ENCODE measurements around the gene LRRC8C.

The LRRC8C gene

DNA sequence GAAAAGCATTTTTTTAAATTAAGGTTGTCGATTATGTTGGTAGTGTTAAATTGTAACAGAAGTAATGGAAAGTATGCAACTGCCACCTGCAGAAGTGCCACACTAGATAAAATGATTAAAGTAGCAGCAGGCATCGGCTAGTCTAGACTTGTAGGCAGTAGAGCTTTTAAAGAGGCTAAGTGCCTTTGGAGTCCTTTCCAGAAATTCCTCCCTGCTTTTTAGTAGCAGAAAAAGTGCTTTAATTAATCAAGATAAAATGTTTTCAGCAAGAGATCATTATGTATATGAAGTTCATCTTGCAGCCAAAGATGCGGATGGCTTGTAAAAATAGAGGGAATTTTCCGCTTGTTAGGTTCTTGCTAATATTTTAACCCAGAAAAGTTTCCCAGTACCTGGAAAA is 100.8 kb downstream of the LRRC8C start:
- Mint-ChIP-seq H3K27me3 (no peaks in the 10 kb centered on the region), H3K4me3 (no peak overlapping the region), H3K27ac (no peak overlapping the region), H3K4me1 (peaks cover 4% of the 10 kb centered on the region), H3K36me3 (no peaks in the 10 kb centered on the region), H3K9me3 (no peaks in the 10 kb centered on the region)
- no peak for ATAC-seq

DNA sequence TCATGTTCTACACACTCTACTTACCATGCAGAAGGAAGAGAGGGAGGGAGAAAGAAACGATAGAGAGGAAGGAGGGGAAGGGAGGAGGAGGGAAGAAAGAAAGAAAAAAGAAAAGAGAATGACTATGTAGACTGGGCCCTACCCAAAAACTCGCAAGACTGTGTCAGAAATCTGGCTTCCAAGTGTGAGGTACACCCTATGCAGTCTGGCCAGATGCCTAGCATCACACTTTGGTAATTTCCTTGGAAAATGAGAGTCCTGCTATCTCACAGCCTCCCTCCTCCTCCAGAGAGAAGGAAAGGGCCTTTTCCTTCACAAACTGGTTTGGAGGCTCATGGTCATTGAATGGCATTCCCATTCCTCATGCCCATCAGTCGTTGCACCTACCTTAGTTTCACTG is 101.5 kb downstream of the LRRC8C start:
- H3K9me3 Mint-ChIP-seq, result no peaks in the 10 kb centered on the region
- ATAC-seq, result no peak
- peaks cover 8% of the 10 kb centered on the region for H3K4me1 Mint-ChIP-seq
- H3K36me3 Mint-ChIP-seq, result no peaks in the 10 kb centered on the region
- H3K4me3 Mint-ChIP-seq, result no peak overlapping the region
- H3K27me3 Mint-ChIP-seq, result no peaks in the 10 kb centered on the region
- H3K27ac Mint-ChIP-seq, result no peak overlapping the region

DNA sequence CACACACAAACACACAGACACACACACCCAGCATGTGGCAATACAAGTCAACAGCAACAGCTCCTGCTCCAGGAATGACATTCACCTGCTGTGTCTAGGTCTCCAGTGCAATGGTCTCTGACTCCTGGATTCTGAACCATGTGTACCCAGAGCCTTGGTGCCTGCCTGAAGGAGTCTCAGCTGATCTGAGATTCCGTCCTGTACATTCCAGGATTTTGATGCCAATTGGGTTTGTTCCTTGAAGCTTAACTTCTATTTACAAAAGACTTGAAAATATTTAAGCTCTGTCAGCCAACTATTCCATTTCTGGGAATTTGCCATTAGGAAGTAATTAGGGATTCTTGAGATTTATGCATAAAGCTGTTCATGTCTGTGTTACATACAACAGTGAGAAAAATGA is 102.6 kb downstream of the LRRC8C start:
- H3K36me3 Mint-ChIP-seq, result no peaks in the 10 kb centered on the region
- peaks cover 13% of the 10 kb centered on the region for H3K4me1 Mint-ChIP-seq
- H3K27me3 Mint-ChIP-seq, result no peaks in the 10 kb centered on the region
- H3K9me3 Mint-ChIP-seq, result no peaks in the 10 kb centered on the region
- H3K27ac Mint-ChIP-seq, result no peak overlapping the region
- no peak overlapping the region for H3K4me3 Mint-ChIP-seq
- ATAC-seq, result no peak

DNA sequence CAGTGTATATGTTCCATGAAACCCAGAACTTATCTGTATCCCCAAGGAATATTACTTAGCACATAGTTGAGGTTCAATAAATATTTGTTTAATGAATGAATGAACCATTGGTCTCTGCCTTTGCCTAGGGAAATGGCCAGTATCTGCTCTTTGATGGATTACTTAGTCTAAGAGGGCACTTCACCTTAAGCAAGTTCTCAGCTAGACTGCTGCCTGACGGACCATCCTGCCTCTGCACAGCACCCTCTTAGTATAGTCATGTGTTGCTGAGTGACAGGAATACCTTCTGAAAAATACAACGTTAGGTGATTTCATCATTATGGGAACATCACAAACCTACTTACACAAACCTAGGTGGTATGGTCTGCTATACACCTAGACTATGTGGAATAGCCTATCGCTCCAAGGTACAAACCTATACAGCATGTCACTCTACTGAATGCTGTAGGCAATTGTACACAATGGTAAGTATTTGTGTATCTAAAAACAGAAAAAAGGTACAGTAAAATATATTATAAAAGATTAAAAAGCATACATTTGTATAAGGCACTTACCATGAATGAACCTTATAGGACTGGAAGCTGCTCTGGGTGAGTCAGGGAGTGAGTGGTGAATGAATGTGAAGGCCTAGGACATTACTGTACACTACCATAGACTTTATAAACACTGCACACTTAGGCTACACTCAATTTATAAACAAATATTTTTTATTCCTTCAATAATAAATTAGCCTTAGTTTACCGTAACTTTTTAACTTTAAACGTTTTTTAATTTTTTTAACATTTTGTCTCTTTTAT is 104.2 kb downstream of the LRRC8C start:
- ATAC-seq, result no peak
- H3K4me1 Mint-ChIP-seq, result peaks cover 13% of the 10 kb centered on the region
- H3K9me3 Mint-ChIP-seq, result no peaks in the 10 kb centered on the region
- H3K27me3 Mint-ChIP-seq, result no peaks in the 10 kb centered on the region
- no peaks in the 10 kb centered on the region for H3K36me3 Mint-ChIP-seq
- no peak overlapping the region for H3K4me3 Mint-ChIP-seq
- no peak overlapping the region for H3K27ac Mint-ChIP-seq

DNA sequence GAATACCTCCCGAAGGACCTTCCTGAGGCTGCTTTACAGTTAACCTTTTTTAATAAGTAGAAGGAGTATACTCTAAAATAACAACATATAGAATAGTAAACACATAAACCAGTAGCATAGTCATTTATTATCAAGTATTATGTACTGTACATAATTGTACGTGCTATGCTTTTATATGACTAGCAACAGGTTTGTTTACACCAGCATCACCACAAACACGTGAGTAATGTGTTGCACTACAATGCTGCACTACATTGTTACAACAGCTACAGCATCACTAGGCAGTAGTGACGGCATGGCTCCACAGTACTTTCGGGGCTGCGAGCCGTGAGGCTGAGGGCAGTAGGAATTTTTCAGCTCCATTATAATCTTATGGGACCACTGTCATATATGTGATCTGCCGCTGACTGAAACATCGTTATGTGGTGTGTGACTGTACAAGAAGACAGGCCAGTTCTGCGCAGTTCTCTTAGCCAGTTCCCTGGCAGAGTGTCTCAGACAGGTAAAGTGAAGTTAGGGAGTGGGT is 105.1 kb downstream of the LRRC8C start:
- ATAC-seq, result no peak
- Mint-ChIP-seq H3K9me3 (no peaks in the 10 kb centered on the region), H3K4me3 (no peak overlapping the region), H3K36me3 (no peaks in the 10 kb centered on the region), H3K4me1 (peaks cover 13% of the 10 kb centered on the region), H3K27ac (no peak overlapping the region), H3K27me3 (no peaks in the 10 kb centered on the region)

DNA sequence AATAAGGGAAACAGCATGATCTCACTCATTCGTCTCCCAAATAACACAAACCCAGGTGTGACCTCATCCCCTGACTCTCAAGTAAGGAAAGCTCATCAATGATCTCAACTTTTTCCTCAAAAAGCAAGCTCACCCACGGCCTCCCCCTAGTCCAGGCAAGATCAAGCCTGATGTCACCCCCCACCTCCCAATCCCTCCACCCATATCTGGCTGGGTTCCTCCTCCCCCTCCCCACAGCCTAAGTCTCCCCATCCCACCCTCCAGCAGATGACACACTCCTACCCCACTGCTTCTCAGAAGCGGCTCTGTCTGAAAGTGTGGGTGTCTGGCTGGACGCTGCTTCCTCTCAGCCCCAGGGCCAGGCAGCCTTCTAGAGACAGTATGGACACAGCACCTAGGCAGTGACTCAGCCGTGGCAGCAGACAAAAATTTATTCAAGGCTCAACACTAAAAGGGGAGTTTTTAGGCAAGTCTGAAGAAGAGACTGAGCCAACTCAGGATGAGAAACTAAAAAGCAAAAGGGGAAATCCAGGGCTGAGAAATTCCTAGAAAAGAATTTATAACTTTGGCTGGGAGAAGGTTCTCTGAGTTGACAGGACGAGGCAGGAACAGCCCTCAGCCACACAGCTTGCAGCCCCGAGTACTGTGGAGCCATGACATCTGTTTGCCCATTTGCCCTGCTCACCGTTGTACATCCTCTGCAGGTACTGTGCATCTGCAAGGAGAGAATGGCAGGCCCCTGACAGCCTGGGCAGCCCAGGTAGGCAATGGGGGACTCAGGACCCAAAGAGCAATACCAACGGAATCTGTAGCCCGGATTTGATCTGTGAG is 106.3 kb downstream of the LRRC8C start:
- Mint-ChIP-seq H3K4me3 (peak overlapping the region; percentile 53), H3K9me3 (no peaks in the 10 kb centered on the region), H3K36me3 (no peaks in the 10 kb centered on the region), H3K27ac (peak overlapping the region; percentile 67), H3K4me1 (peaks cover 13% of the 10 kb centered on the region), H3K27me3 (no peaks in the 10 kb centered on the region)
- peak; percentile 82 for ATAC-seq

DNA sequence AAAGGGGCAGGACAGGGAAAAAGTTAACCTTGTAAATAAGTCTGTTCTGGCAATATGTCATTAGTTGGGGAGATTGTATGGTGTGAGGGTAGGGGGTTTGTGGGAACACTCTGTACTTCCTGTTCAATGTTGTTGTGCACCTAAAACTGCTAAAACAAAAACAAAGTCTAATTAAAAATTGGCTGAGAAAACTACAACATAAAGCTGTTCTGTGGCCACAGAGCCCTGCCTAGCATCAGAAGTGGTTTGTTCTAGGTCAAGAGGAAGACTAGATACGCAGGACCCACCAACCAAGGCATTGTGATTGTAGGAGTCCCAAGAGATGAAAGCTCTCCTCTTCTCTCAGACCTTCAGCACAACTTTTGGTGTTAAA is 106.9 kb downstream of the LRRC8C start:
- Mint-ChIP-seq H3K36me3 (no peaks in the 10 kb centered on the region), H3K9me3 (no peaks in the 10 kb centered on the region), H3K4me1 (peaks cover 13% of the 10 kb centered on the region), H3K4me3 (no peak overlapping the region), H3K27me3 (no peaks in the 10 kb centered on the region), H3K27ac (peak overlapping the region; percentile 67)
- no peak for ATAC-seq

DNA sequence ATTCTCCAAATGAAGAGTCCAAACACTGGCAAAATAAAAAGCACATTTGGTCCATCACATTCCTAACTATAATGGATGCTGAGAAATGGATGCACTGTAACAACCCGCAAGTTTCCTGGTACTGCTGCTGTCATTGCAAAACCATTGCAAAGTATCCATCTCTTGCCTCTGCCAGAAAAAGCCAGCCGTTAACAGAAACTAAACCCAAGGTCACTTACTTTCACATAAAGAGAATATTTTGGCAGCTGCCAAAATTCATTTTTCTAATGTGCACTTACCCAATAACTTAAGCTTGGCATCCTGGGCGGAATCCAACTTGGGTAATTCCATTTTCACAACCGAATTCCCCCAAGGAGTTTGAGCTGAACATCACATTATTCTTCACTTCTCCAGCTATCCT is 110.9 kb downstream of the LRRC8C start:
- H3K4me1 Mint-ChIP-seq, result peaks cover 12% of the 10 kb centered on the region
- ATAC-seq, result no peak

DNA sequence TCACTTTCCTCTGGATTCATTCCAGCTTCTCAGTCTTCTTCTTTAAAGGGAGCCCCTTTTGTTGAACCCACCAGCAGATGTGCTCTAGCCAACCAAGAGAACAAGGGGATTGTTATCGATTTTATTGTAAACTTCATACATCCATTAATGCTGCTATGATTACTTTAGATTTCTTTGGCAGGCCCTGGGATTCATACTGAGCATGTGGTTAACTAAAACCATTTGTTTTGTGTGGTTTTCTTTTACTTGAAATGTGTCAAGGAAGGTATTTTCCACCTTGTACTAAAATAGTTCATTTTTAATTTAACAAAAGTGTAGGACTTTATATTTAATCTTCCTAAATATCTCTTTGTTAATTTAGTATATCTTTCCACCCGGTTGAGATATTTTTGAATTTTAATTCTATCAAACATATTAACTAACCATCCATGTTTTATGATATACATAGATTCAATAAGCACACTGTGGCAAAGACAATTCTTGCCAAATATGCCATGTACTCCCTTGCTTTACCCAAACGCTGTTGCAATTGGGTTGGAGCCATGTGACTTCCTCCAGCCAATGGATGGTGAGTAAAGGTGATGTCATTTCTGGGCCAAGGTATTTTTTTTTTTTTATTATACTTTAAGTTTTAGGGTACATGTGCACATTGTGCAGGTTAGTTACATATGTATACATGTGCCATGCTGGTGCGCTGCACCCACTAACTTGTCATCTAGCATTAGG is 113.7 kb downstream of the LRRC8C start:
- no peak overlapping the region for H3K4me3 Mint-ChIP-seq
- no peaks in the 10 kb centered on the region for H3K4me1 Mint-ChIP-seq
- ATAC-seq, result no peak
- no peak overlapping the region for H3K27ac Mint-ChIP-seq
- H3K27me3 Mint-ChIP-seq, result no peaks in the 10 kb centered on the region
- H3K9me3 Mint-ChIP-seq, result no peaks in the 10 kb centered on the region
- no peaks in the 10 kb centered on the region for H3K36me3 Mint-ChIP-seq

More for the DNA sequence above, 110.9 kb downstream of the LRRC8C start:
- H3K4me3 Mint-ChIP-seq, result no peak overlapping the region
- no peaks in the 10 kb centered on the region for H3K27me3 Mint-ChIP-seq
- H3K27ac Mint-ChIP-seq, result no peak overlapping the region
- H3K36me3 Mint-ChIP-seq, result no peaks in the 10 kb centered on the region
- H3K9me3 Mint-ChIP-seq, result no peaks in the 10 kb centered on the region

DNA sequence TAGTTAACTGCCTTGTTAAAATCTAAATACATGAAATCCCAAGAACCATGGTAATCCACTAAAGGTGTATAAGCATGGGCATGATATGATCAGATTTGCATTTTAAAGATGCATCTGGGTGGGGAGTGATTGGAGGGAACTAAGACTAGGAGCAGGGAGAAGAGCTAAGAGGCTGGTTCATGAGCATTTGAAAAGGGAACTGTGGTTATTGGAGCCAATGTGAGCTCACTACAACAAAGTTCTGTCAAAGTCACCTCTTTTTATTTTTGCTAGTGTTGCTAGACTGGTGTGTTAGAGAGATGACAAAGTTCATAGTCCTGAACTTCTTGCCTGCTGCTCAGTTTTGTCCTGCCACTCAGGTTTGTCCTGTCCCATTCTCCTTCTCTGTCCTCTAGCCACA is 120.8 kb downstream of the LRRC8C start:
- H3K36me3 Mint-ChIP-seq, result no peaks in the 10 kb centered on the region
- no peak for ATAC-seq
- H3K27me3 Mint-ChIP-seq, result no peaks in the 10 kb centered on the region
- H3K27ac Mint-ChIP-seq, result peak overlapping the region; percentile 8
- peaks cover 14% of the 10 kb centered on the region for H3K4me1 Mint-ChIP-seq
- H3K9me3 Mint-ChIP-seq, result no peaks in the 10 kb centered on the region
- no peak overlapping the region for H3K4me3 Mint-ChIP-seq

DNA sequence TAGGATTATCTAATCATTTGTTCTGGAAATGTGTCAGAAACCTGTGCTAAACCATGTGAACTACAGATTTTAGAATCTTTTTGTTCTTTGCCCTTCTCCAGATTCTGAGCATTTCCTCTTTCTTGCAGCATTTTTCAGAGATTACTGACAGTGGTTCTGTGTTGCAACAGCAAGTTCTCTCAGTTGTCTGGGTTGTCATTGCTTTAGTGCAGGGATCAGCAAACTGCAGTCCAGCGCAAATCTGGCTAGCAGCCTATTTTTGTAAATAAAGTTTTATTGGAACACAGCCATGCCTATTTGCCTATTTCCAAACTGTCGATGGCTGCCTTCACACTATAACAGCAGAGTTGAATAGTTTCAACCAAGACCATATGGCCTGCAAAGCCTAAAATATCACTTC is 121.6 kb downstream of the LRRC8C start:
- Mint-ChIP-seq H3K4me1 (peaks cover 14% of the 10 kb centered on the region), H3K36me3 (no peaks in the 10 kb centered on the region), H3K4me3 (no peak overlapping the region), H3K9me3 (no peaks in the 10 kb centered on the region), H3K27ac (peak overlapping the region; percentile 8), H3K27me3 (no peaks in the 10 kb centered on the region)
- ATAC-seq, result no peak

DNA sequence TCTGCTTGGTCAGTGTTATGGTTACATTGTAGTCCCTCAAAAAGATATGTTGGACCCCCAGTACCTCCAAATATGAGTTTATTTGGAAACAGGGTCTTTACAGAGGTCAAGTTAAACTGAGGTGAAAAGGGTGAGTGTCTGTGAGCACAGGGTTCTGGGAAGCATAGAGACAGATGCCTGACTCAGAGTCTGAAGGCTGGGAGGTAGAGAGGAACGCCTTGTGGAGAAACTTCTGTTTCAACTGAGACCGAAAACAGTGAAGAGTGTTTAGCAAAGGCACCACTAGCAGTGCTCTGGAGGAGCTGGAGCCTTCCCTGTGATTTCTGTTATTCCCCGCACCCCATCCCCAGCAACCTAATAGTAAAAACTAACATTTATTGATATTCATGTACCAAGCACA is 122.7 kb downstream of the LRRC8C start:
- no peak overlapping the region for H3K27ac Mint-ChIP-seq
- no peaks in the 10 kb centered on the region for H3K9me3 Mint-ChIP-seq
- no peaks in the 10 kb centered on the region for H3K27me3 Mint-ChIP-seq
- no peak overlapping the region for H3K4me3 Mint-ChIP-seq
- peaks cover 14% of the 10 kb centered on the region for H3K4me1 Mint-ChIP-seq
- no peak for ATAC-seq
- no peaks in the 10 kb centered on the region for H3K36me3 Mint-ChIP-seq

DNA sequence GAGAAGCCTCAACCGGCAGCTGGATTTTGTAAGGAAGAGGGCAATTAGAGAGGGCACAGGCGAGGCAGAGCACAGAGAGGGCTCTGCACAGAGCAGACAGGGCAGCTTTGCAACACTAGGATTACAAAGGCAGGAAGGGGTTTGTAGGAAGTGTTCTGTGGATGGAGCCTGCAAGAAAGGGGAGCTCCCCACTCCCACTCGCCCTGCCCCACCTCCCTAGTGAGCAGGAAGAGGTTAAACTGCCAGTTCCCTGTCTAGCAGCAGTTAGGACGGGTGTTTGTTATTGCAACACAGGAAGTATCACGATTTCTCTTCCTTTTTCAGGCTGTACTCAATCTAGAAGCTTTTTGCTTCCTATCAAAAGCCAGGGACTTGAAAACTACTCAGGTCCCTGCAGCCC is 124.6 kb downstream of the LRRC8C start:
- ATAC-seq, result peak; percentile 62
- Mint-ChIP-seq H3K9me3 (no peaks in the 10 kb centered on the region), H3K4me3 (peak overlapping the region; percentile 60), H3K36me3 (no peaks in the 10 kb centered on the region), H3K27ac (peak overlapping the region; percentile 80), H3K4me1 (peaks cover 25% of the 10 kb centered on the region), H3K27me3 (no peaks in the 10 kb centered on the region)

DNA sequence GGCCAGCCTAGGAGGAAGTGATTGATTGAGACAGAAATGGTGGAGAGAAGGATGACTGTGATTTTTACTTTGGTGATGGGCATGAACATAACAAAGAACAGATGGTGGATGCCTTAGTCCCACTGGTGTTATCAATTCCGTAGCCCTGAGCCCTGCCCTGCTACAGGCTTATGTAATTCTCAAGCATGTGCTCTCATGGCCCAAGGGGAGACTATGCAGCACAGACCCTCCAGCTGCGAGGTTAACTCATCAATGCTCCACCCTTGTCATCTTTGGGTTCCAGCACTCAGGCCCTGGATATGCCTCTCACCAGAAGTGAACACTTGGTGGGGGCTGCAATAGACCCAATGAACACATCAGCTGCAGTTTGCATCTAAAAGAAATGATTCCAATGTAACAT is 125.2 kb downstream of the LRRC8C start:
- Mint-ChIP-seq H3K27me3 (no peaks in the 10 kb centered on the region), H3K4me1 (peaks cover 32% of the 10 kb centered on the region), H3K36me3 (no peaks in the 10 kb centered on the region), H3K4me3 (peak overlapping the region; percentile 60), H3K27ac (peak overlapping the region; percentile 80), H3K9me3 (no peaks in the 10 kb centered on the region)
- no peak for ATAC-seq

DNA sequence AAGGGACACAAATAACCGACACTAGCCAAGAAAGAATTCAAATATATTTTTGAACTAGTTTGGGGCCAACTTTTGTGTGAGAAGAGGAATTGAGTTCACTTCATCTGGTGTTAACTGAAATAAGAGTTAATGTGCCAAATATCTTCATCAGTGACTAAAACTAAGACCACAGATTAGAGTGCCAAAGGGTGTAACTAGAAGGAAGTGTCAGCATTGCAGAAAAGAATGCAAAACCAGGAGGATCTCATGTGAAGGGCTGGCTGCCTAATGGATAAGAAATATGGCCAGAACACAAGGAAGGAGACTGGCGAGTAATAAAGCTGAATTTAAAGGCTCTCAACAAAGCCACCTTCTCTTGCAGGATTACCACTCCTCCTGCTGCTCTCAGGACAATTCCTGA is 126.1 kb downstream of the LRRC8C start:
- no peak overlapping the region for H3K4me3 Mint-ChIP-seq
- H3K4me1 Mint-ChIP-seq, result peaks cover 36% of the 10 kb centered on the region

More for the DNA sequence above, 126.1 kb downstream of the LRRC8C start:
- Mint-ChIP-seq H3K27ac (no peak overlapping the region), H3K27me3 (no peaks in the 10 kb centered on the region), H3K36me3 (no peaks in the 10 kb centered on the region), H3K9me3 (no peaks in the 10 kb centered on the region)
- no peak for ATAC-seq
